A673 (cell line): ENCODE measurements around the gene IQUB. TPM values are rescaled to one million over a fixed set of nuclear protein-coding genes. Genes with fewer than 3 reads are reported as not detected.

Source experiments
- Bru-seq: library from RNA; stranded (reverse); fragments of 400-500 nt; gene quantifications from one replicate; lab custom pipeline; 2021; lab: Mats Ljungman, UMichigan
- BruChase-seq, 2 experiments: library from RNA; stranded (reverse); fragments of 400-500 nt; gene quantifications; one replicate each; lab custom pipeline; 2021; lab: Mats Ljungman, UMichigan
- BruUV-seq: library from RNA; stranded (reverse); fragments of 400-500 nt; replicated peaks from 2 replicates; lab custom pipeline; 2021; lab: Mats Ljungman, UMichigan
- CTCF ChIA-PET: fragments of 300-600 bp; sonication (Branson Sonifier 250); formaldehyde crosslinking; loops from one replicate; lab custom pipeline; 2022; ENCODE audit warnings: antibody characterized with exemption; lab: Charles Lee
- POLR2A ChIA-PET: fragments of 300-600 bp; sonication (Branson Sonifier 250); formaldehyde crosslinking; loops from one replicate; lab custom pipeline; 2022; ENCODE audit warnings: antibody characterized with exemption; ENCODE audit not compliant: low non-redundant PET; lab: Charles Lee
- DNase-seq: peaks from one replicate; pipeline ENCODE4 v3.0.0-alpha.2; 2015; ENCODE audit warnings: low spot score
- H3K27ac ChIP-seq: fragments of 200-600 bp; sonication (generic); 2 replicates; pipeline ENCODE4 v1.5.1; 2016; ENCODE audit warnings: mixed run types, low read depth, mild to moderate bottlenecking, mixed read lengths, antibody characterized with exemption, low read length; ENCODE audit not compliant: poor library complexity, severe bottlenecking
- H3K27me3 ChIP-seq: fragments of 200-600 bp; sonication (generic); replicated peaks from 2 replicates; pipeline ENCODE4 v1.6.1; 2017; ENCODE audit warnings: mixed run types, low read depth, mild to moderate bottlenecking, mixed read lengths, antibody characterized with exemption, low read length; ENCODE audit not compliant: insufficient read depth, poor library complexity
- H3K36me3 ChIP-seq: fragments of 200-600 bp; sonication (generic); 2 replicates; pipeline ENCODE4 v1.6.1; 2016; ENCODE audit warnings: mixed run types, mild to moderate bottlenecking, mixed read lengths, antibody characterized with exemption, low read length; ENCODE audit not compliant: insufficient read depth, poor library complexity, severe bottlenecking
- H3K4me1 ChIP-seq: fragments of 200-600 bp; sonication (generic); 2 replicates; pipeline ENCODE4 v1.6.1; 2017; ENCODE audit warnings: mixed run types, mild to moderate bottlenecking, mixed read lengths, antibody characterized with exemption, low read length; ENCODE audit not compliant: insufficient read depth, poor library complexity, severe bottlenecking
- H3K4me3 ChIP-seq: fragments of 200-600 bp; sonication (generic); 2 replicates; pipeline ENCODE4 v1.5.1; 2016; ENCODE audit warnings: low read depth, mixed run types, mild to moderate bottlenecking, mixed read lengths, low read length; ENCODE audit not compliant: poor library complexity, severe bottlenecking
- H3K9me3 ChIP-seq: fragments of 200-600 bp; sonication (generic); 2 replicates; pipeline ENCODE4 v1.6.1; 2016; ENCODE audit warnings: mixed run types, low read depth, mild to moderate bottlenecking, mixed read lengths, antibody characterized with exemption, low read length; ENCODE audit not compliant: poor library complexity, severe bottlenecking
- CTCF ChIP-seq: fragments of 300-800, 200-600 bp; sonication (generic); conservative IDR thresholded peaks from 2 replicates; pipeline ENCODE4 v1.5.1; 2017; ENCODE audit warnings: low read depth, mild to moderate bottlenecking, antibody characterized with exemption, low read length, moderate library complexity, mixed read lengths
- EZH2 ChIP-seq: fragments of 200-600 bp; sonication (generic); IDR thresholded peaks from 2 replicates; pipeline ENCODE4 v1.6.1; 2017; ENCODE audit warnings: borderline replicate concordance, low read depth, mild to moderate bottlenecking, mixed read lengths, antibody characterized with exemption, low read length; ENCODE audit not compliant: poor library complexity, severe bottlenecking
- intact Hi-C: fragments of 100-400 bp; cut with micrococcal nuclease; formaldehyde crosslinking; loops from one replicate; pipeline ENCODE4 v1.10.0; 2022; ENCODE audit not compliant: unreplicated experiment
- long read RNA-seq: library from polyadenylated mRNA; stranded (forward); transcript quantifications from one replicate; pipeline ENCODE4 v2.0.0, GENCODE V29; 2022
- total RNA-seq: library from RNA; stranded (reverse); gene quantifications from 2 replicates; pipeline ENCODE4 v1.2.3, GENCODE V29; 2021

The IQUB gene
- total RNA-seq (0.20 and 0.62 TPM in 2 replicates), Bru-seq, nascent RNA (percentile 28 among the genes with signal in this experiment), BruChase-seq, experiment 1, labeled RNA remaining after a 2-hour chase (percentile 33 among the genes with signal in this experiment), BruChase-seq, experiment 2, labeled RNA remaining after a 6-hour chase (percentile 28 among the genes with signal in this experiment)
- long read RNA-seq, partial matches to known transcripts = 0 of 1 reads
- long read RNA-seq, other reads (novel, unspliced or antisense) = 1 of 1 reads

- TF ChIP-seq CTCF (no peak), EZH2 (no peak)
- H3K36me3 ChIP-seq = no peaks in the 10 kb centered on the region
- BruUV-seq = no TSS peak
- peaks cover 8% of the 10 kb centered on the region for H3K27me3 ChIP-seq
- peaks cover 29% of the 10 kb centered on the region for H3K4me1 ChIP-seq
- peak within 1 kb of the TSS; percentile 63 for H3K4me3 ChIP-seq
- H3K9me3 ChIP-seq = no peaks in the 10 kb centered on the region
- CTCF ChIA-PET = interaction anchor here (1.3 kb wide), 1 partner anchor 40 kb away, joined by 4 read pairs; no protein-coding TSS in a partner anchor
- POLR2A ChIA-PET = interaction anchor here (0.6 kb wide), 1 partner anchor 330 kb away, joined by 4 read pairs; no protein-coding TSS in a partner anchor
- intact Hi-C loops = no loop called here
- DNase-seq = peak; percentile 97
- peak within 1 kb of the TSS; percentile 84 for H3K27ac ChIP-seq
Observed at GRCh38 chr7:123534383-123535260, at the start of gene IQUB. TSS of gene IQUB (minus strand) at chr7:123534595. CDS start at chr7:123512340, 22,255 bp downstream.

GRCh38 chr7:123583821-123584220 lies 49.4 kb upstream of the IQUB start:
- intact Hi-C loops = loop anchor here (5.0 kb wide), 1 partner anchor 118 kb away; no protein-coding TSS in a partner anchor
- Histone ChIP-seq H3K9me3 (no peaks in the 10 kb centered on the region), H3K27me3 (no peaks in the 10 kb centered on the region), H3K4me1 (no peaks in the 10 kb centered on the region), H3K36me3 (no peaks in the 10 kb centered on the region), H3K4me3 (no peak overlapping the region), H3K27ac (no peak overlapping the region)
- TF ChIP-seq EZH2 (no peak), CTCF (no peak)
- no TSS peak for BruUV-seq
- ChIA-PET POLR2A (no interaction called here), CTCF (interaction anchor here (0.6 kb wide), 1 partner anchor 63 kb away, joined by 7 read pairs; no protein-coding TSS in a partner anchor)
- no peak for DNase-seq

GRCh38 chr7:123581162-123581459 lies 46.7 kb upstream of the IQUB start:
- TF ChIP-seq CTCF (0 out of 2 replicates have a peak, but pooled peaks have one; percentile 17), EZH2 (no peak)
- intact Hi-C loops = loop anchor here (2.0 to 5.0 kb wide), 2 partner anchors 121 to 292 kb away; no protein-coding TSS in a partner anchor
- Histone ChIP-seq H3K4me1 (no peaks in the 10 kb centered on the region), H3K27me3 (no peaks in the 10 kb centered on the region), H3K9me3 (no peaks in the 10 kb centered on the region), H3K4me3 (no peak overlapping the region), H3K36me3 (no peaks in the 10 kb centered on the region), H3K27ac (no peak overlapping the region)
- ChIA-PET CTCF (interaction anchor here (0.7 kb wide), 1 partner anchor 28 kb away, joined by 4 read pairs; no protein-coding TSS in a partner anchor), POLR2A (interaction anchor here (0.6 kb wide), 1 partner anchor 505 kb away, joined by 11 read pairs; no protein-coding TSS in a partner anchor)
- DNase-seq = no peak
- BruUV-seq = no TSS peak
